Retinal pigment epithelial cell (primary cell): ENCODE measurements around the gene ERCC6L2.

Experiments used
- DNase-seq: peaks from one replicate; pipeline ENCODE4 v3.0.0-alpha.2; 2010; ENCODE audit warnings: low read depth
- H3K4me3 ChIP-seq: 2 replicates; pipeline ENCODE4 v1.5.1; 2011; ENCODE audit warnings: mild to moderate bottlenecking, low read length, control low read depth, moderate library complexity
- TF ChIP-seq, protein P1 (sequence below): conservative IDR thresholded peaks from 2 replicates; pipeline ENCODE4 v1.5.1; 2011; ENCODE audit warnings: low read depth, low read length, control low read depth, inconsistent platforms

The ERCC6L2 gene

DNA sequence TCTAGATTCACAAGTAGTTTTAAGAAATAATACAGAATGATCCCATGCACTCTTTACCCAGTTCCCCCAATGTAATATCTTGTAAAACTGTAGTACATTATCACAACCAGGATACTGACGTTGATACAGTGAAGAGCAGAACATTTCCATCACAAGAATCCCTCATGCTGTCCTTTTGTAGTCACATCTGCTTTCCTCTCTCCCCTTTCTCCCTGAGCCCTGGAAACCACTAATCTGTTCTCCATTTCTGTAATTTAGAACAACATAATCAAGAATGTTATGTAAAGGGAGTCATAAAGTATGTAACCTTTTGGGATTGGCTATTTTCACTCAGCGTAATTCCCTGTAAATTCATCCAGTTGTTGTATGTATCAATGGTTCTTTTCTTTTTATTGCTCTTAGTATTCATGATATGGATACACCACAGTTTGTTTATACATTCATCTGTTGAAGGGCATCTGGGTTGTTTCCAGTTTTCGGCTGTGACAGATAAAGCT lies 61.1 kb downstream of the ERCC6L2 start:
- DNase-seq: no peak

DNA sequence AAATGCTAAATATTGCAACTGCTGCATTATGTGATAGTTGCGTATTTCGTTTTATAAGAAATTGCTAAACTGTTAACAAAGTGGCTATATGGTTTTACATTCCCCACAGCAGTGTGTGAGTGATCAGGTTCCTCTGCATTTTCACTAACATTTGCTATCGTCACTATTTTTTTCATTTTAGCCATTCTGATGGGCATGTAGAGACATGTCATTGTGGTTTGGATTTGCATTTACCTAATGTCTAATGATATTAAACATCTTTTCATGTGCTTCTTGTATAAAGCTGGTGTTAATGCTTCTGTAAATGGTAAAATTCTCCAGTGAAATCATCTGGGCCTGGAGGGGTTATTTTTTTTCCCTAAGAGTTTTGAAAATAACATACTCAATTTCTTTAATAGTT lies 61.6 kb downstream of the ERCC6L2 start:
- no peak overlapping the region for H3K4me3 ChIP-seq
- no peak for DNase-seq
- TF ChIP-seq, protein P1, sequence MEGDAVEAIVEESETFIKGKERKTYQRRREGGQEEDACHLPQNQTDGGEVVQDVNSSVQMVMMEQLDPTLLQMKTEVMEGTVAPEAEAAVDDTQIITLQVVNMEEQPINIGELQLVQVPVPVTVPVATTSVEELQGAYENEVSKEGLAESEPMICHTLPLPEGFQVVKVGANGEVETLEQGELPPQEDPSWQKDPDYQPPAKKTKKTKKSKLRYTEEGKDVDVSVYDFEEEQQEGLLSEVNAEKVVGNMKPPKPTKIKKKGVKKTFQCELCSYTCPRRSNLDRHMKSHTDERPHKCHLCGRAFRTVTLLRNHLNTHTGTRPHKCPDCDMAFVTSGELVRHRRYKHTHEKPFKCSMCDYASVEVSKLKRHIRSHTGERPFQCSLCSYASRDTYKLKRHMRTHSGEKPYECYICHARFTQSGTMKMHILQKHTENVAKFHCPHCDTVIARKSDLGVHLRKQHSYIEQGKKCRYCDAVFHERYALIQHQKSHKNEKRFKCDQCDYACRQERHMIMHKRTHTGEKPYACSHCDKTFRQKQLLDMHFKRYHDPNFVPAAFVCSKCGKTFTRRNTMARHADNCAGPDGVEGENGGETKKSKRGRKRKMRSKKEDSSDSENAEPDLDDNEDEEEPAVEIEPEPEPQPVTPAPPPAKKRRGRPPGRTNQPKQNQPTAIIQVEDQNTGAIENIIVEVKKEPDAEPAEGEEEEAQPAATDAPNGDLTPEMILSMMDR: no peak

More for the DNA sequence above, 61.1 kb downstream of the ERCC6L2 start:
- TF ChIP-seq, protein P1: no peak
- H3K4me3 ChIP-seq: no peak overlapping the region

DNA sequence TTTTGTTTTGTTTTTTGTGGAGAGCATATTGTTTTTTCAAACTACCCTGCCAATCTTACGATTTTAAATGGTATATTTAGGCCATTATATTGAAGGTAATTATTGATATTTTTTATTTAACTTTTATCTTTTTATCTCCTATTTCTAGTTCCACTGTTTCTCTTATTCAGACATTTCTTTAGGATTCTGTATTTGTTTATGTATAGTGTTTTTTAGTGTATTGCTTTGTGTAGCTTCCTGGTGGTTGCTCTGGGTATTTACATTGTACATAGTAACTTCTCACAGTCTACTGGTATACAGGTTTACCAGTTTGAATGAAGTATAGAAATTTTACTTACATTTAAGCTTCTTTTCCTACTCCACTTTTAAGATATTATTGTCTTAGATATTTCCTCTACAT lies 63.2 kb downstream of the ERCC6L2 start:
- no peak for DNase-seq
- TF ChIP-seq, protein P1: no peak
- no peak overlapping the region for H3K4me3 ChIP-seq

DNA sequence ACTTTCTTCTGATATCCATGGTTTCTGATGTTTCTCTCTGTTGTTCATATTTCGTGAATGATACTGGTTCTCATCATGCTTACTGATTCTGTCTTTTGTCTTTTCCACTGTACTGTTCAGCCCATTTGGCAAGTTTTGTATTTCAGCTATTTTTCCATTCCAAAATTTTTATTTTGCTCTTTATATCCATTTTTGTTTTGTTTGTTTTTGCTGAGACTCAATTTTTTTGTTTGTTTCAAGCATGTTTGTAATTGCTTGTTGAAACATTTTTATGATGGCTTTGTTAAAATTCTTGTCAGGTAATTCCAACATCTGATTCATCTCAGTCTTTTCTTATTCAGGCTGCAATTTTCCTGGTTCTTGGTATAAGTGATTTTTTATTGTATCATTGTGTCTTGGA lies 64.0 kb downstream of the ERCC6L2 start:
- DNase-seq: no peak
- TF ChIP-seq, protein P1: no peak
- H3K4me3 ChIP-seq: no peak overlapping the region

DNA sequence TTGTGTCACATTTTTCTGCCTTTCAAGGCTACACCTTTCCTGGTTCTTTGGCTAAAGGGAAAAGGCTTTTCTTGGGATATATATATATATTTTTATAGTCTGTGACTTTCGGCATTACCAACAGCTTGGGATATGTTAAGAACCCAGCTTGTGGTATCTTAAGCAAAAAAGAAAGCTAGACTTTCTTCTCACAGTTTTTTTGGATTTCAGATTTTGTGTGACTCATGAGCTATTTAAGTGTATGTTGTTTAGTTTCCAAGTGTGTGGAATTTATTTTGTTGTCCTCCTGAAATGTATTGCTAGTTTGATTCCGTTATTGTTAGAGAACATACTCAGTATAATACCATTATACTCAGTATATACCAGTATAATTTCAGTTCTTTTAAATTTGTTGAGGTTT lies 64.8 kb downstream of the ERCC6L2 start:
- TF ChIP-seq, protein P1: no peak
- no peak overlapping the region for H3K4me3 ChIP-seq
- no peak for DNase-seq

DNA sequence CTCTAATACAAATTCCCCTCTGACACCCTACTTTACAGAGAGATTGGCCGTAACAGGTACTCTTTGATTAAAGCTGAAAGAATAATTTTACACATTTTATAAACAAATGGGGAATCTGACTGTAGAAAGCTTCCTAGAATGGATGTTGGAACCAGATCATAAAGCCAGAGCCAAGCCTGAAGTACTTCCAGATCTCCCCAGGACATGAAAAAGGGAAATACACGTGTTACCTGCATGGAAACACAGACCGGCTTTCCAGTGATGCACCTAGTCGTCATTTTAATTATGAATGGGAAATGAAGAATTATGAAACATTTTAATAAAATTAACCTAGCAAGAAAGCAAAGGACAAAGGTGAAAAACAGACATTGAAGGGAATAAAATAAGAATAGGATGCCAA lies 66.5 kb downstream of the ERCC6L2 start:
- TF ChIP-seq, protein P1: no peak
- no peak overlapping the region for H3K4me3 ChIP-seq
- DNase-seq: no peak

DNA sequence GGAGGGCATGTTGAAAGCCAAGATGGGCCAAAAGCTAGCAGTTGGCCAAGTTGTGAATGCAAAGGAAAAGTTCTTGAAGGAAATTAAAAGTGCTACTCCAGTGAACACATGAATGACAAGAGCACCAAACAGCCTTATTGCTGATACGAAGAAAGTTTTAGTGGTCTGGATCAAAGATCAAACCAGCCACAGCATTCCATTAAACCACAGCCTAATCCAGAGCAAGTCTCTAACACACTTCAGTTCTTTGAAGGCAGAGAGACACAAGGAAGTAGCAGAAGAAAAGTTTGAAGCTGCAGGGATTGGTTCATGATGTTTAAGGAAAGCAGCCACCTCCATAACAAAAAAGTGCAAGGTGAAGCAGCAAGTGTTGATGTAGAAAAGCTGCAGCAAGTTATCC lies 71.6 kb downstream of the ERCC6L2 start:
- peak; percentile 15 for DNase-seq

More for the DNA sequence above, 71.6 kb downstream of the ERCC6L2 start:
- TF ChIP-seq, protein P1: no peak
- no peak overlapping the region for H3K4me3 ChIP-seq
